Esophagus muscularis mucosa (tissue), 3 donors: Measurements from ENCODE around the gene CD79B.
"Not testable (repeated sequence)": the region's sequence is repeated elsewhere in the genome, so short reads cannot be mapped to it uniquely, and the experiment has no call there.

Experiments used
- CTCF ChIP-seq, 3 experiments: fragments of 200-600 bp in 2 of 3; fragments of 450-650 bp in 1 of 3; sonication (generic) in 2 of 3; IDR thresholded peaks; one replicate each; pipeline ENCODE4 v1.5.1; 2017 to 2019; ENCODE audit warnings: antibody characterized with exemption in 3 of 3, mild to moderate bottlenecking in 2 of 3, moderate library complexity in 1 of 3
- POLR2AphosphoS5 ChIP-seq, 2 donors: sonication (generic); formaldehyde crosslinking; IDR thresholded peaks; one replicate each; pipeline ENCODE4 v1.6.1; 2017; ENCODE audit warnings: antibody characterized with exemption in 2 of 2

DNA sequence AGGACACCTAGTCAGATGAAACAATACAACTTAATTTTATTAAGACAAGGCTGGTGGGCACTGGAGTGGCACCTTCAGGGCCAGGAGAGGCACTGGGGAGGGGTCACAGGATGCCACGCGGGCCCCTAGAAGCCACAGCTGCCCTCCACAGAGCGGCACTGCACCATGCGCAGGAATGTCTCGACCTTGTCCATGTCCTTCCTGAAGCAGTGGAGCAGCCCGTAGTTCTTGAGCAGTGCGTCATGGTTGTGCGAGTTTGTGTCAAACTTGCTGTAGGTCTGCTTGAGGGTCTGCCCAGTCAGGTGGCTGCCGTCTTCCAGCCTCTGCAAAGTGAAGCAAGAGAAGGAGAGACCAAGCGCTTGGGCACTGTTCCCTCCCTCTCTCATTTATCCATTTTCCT is 22.5 kb downstream of the CD79B start:
- TF ChIP-seq CTCF, POLR2AphosphoS5 (IDR thresholded peaks at IDR 0.05): not testable (repeated sequence)
